CD4-positive, alpha-beta T cell treated with Interleukin-6 at 100 ng/mL for 8 hours (primary cell): ENCODE measurements around the gene DNAJB7.
"Not testable (repeated sequence)": the region's sequence is repeated elsewhere in the genome, so short reads cannot be mapped to it uniquely, and the experiment has no call there.

ENCODE experiments used
- DNase-seq: peaks from one replicate; pipeline ENCODE4 v3.0.0-alpha.2; 2020; ENCODE audit warnings: mixed read lengths, low spot score

The DNAJB7 gene

GRCh38 chr22:40862013-40862412 lies at the start of gene DNAJB7:
DNAJB7 (minus strand) TSS chr22:40862113; CDS start chr22:40861994, 119 bp downstream.
- no peak for DNase-seq

- DNase-seq, result no peak
Observed at GRCh38 chr22:40908895-40909294, 47.0 kb upstream of the DNAJB7 start.

- no peak for DNase-seq
Observed at GRCh38 chr22:40904101-40904500, 42.2 kb upstream of the DNAJB7 start.

GRCh38 chr22:40898850-40899357 lies 37.0 kb upstream of the DNAJB7 start:
- peak; percentile 49 for DNase-seq

- DNase-seq, result no peak
Observed at GRCh38 chr22:40894417-40894816, 32.5 kb upstream of the DNAJB7 start.

GRCh38 chr22:40890881-40891280 lies 29.0 kb upstream of the DNAJB7 start:
- no peak for DNase-seq

- no peak for DNase-seq
Observed at GRCh38 chr22:40889116-40889515, 27.2 kb upstream of the DNAJB7 start.

GRCh38 chr22:40878922-40879321 lies 17.0 kb upstream of the DNAJB7 start:
- no peak for DNase-seq

GRCh38 chr22:40877488-40877887 lies 15.6 kb upstream of the DNAJB7 start:
- DNase-seq, result no peak

- no peak for DNase-seq
Observed at GRCh38 chr22:40876907-40877306, 15.0 kb upstream of the DNAJB7 start.

GRCh38 chr22:40875111-40875510 lies 13.2 kb upstream of the DNAJB7 start:
- no peak for DNase-seq

GRCh38 chr22:40874016-40874415 lies 12.1 kb upstream of the DNAJB7 start:
- no peak for DNase-seq

- not testable (repeated sequence) for DNase-seq
Observed at GRCh38 chr22:40868379-40868778, 6.5 kb upstream of the DNAJB7 start.

- no peak for DNase-seq
Observed at GRCh38 chr22:40867109-40867508, 5.2 kb upstream of the DNAJB7 start.

GRCh38 chr22:40862537-40862936 lies 624 bp upstream of the DNAJB7 start:
- DNase-seq, result no peak

GRCh38 chr22:40857309-40857855 lies 4.5 kb downstream of the DNAJB7 start:
- DNase-seq, result no peak

GRCh38 chr22:40856513-40857308 lies 5.2 kb downstream of the DNAJB7 start, which contains the start of the genes ST13 and XPNPEP3:
ST13 (minus strand) TSS chr22:40856639; CDS start chr22:40856540, 99 bp downstream.
XPNPEP3 (plus strand) TSS chr22:40857148; CDS start chr22:40857182, 34 bp downstream.
- DNase-seq, result peak; percentile 96

GRCh38 chr22:40855979-40856512 lies 5.9 kb downstream of the DNAJB7 start:
- peak; percentile 3 for DNase-seq

- no peak for DNase-seq
Observed at GRCh38 chr22:40855071-40855978, 6.6 kb downstream of the DNAJB7 start.

- no peak for DNase-seq
Observed at GRCh38 chr22:40853961-40854360, 8.0 kb downstream of the DNAJB7 start.

GRCh38 chr22:40853333-40853732 lies 8.6 kb downstream of the DNAJB7 start:
- DNase-seq, result no peak

GRCh38 chr22:40845816-40846215 lies 16.1 kb downstream of the DNAJB7 start:
- not testable (repeated sequence) for DNase-seq
